ENCODE measurements around the gene HDAC9. TPM values are rescaled to one million over a fixed set of nuclear protein-coding genes. Genes with fewer than 3 reads are reported as not detected.

HDAC9 gene
- total RNA-seq: 0.79 and 5.0 TPM in 2 replicates

DNA sequence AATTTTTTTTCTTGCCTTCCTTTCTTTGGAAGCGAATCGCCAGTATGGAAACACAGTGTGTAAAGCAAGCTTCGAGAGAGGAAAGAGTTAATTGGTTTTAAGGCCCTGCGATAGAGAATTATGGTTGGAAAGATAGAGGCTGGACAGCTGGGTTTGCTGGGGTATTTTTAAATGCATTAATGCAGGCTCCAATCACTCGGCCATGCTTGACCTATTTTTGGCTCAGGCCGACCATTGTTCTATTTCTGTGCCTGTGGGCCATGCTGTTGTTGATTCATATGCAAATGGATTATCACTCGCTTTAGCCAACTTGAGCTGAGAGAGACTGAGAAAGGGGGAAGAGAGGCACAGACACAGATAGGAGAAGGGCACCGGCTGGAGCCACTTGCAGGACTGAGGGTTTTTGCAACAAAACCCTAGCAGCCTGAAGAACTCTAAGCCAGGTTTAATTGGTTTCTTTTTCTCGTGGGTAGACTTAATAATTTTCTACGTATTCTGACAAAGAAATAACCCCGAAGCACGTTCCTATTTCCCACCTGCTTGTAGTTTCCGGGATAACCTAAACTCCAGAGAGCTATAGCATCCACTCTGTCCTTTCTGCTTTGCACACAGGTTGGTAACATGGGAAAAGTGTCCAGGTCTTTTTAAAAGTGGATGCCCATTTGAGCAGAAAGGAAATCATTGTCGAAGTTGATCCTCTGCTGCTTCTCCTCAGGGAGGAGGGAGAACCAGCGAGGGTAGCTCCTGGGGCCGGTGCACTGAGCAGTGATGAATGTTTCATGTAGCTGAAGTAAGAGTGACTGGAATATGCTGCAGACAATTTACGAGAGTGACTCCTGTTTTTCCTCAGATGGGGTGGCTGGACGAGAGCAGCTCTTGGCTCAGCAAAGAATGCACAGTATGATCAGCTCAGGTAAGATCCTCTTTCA lies at the start of gene HDAC9:
HDAC9 (plus strand) TSS at position 338 of the 929 bp plus-strand sequence; CDS start at position 892, 554 bp downstream.
- DNase-seq (ENCODE audit: low read depth in 2 of 2): peak; percentile 50 to 64

DNA sequence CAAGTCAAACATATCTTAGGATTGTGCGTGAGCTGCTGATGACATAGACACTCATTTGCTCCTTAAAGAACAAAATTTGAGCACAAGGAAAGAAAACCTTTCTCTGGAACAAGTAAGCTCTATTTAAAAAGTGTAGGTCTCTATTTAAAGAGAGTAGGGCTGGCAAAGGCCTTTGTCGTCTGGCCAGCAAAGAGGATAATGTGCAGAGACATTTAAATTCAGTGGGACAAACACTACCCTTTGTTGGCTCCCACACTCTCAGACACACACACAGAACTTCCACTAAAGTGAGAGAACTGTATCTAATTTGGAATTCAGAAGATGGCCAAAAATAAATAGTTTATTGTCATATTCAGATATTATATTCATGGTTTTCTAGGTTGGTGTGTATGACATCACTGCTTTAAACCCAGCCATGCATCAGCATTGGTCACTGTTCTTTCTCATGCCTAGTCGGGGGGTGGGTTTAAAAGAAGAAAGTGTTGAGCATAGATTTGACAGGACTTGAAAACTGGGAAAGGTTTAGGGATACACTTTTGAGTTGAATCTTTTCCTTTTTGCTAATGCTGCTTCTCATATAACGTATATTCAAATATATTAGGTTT lies 49.5 kb upstream of the HDAC9 start:
- DNase-seq (ENCODE audit: low read depth in 2 of 2): no peak

GRCh38 chr7:18450019-18450418 lies 45.5 kb upstream of the HDAC9 start:
- no peak for DNase-seq (ENCODE audit: low read depth in 2 of 2)

GRCh38 chr7:18455606-18456005 lies 39.9 kb upstream of the HDAC9 start:
- no peak for DNase-seq (ENCODE audit: low read depth in 2 of 2)

DNA sequence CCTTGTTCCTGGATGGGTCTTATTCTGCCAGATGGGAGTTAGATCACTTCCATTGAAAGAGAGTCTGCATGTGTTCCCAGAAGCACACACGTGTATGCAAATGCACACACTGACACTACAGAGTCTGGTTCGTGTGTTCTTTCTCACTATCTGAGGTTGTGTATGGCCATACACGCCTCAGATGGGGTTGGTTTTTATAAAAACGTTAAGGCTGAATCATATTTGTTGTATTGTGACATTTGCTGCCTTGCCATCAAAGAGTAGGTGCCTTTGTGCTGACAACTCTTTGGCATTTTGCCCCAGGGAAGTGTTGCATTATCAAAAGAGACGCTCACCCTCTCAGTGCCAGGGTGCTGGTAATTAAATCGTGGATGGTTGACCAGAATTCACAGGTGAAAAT lies 37.7 kb upstream of the HDAC9 start:
- DNase-seq (ENCODE audit: low read depth in 2 of 2): peak in 1 of 2 donors; percentile 3

GRCh38 chr7:18458830-18459229 lies 36.7 kb upstream of the HDAC9 start:
- DNase-seq (ENCODE audit: low read depth in 2 of 2): no peak

- no peak for DNase-seq (ENCODE audit: low read depth in 2 of 2)
Observed at GRCh38 chr7:18459484-18460245, 35.9 kb upstream of the HDAC9 start.

DNA sequence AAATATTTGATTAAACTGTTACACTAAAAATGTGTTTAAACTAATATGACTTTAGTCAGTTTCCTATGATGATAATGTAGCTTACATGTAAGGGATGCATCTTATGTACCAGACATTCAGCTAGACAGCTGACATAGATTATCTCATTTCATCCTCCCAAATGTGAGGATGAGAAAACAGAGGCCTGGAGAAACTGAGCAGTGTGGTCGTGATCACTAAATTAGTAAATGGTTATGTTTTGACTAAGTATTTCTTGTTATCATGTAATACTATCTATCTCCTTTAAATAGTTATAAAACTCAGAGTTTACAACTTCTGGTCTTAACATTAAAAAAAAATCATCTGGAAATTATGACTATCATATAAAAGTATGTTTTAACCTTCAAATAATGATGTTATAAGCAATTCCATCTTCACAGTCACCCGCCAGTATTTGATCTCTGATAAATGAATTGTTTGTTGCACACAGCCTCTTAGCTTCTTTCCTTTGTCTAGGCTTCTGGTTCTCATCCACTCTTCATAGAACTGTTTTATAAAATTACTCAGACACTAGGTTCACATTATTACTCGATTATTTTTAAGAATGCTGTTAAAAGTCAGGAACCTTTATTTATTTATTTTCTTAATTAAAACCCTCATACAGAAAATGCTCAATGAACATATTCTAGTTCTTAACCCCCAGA lies 33.6 kb upstream of the HDAC9 start:
- no peak for DNase-seq (ENCODE audit: low read depth in 2 of 2)

- no peak for DNase-seq (ENCODE audit: low read depth in 2 of 2)
Observed at GRCh38 chr7:18464830-18465229, 30.7 kb upstream of the HDAC9 start.

DNA sequence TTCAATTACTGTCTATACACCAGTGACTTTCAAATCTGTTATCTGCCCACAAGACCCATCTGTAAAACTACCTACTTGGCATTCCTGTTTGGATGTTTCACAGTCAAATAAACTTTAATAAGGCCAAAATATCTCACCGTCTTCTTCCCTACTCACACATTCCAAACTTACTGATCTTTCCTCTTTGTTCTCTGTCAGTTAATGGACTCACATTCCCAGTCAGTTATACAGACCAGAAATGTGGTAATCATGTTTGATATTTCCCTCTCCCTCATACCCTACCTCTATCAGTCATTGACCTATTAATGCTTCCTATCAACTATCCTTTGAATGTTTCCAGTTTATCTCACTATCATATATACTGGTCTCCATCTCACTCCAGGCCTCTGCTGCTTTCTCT lies 28.5 kb upstream of the HDAC9 start:
- no peak for DNase-seq (ENCODE audit: low read depth in 2 of 2)

DNA sequence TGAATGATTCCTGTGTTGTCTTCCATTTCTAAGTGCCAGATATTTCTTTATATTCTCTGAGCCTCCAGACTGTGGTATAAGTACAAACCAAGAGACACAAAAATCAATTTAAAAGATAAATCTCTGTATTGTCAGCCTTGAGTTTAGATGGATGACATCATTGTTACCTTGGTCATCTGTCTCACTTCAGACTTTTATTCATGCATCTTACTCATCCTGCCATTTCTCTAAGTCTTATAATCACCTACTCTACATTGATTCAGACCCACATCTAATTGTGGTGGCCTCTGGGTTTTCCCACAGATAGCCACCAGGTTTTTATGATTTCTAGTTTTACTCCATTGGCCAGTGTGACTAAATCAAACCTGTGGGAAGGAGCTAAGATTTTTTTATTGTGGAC lies 26.8 kb upstream of the HDAC9 start:
- no peak for DNase-seq (ENCODE audit: low read depth in 2 of 2)

- no peak for DNase-seq (ENCODE audit: low read depth in 2 of 2)
Observed at GRCh38 chr7:18469316-18469715, 26.2 kb upstream of the HDAC9 start.

DNA sequence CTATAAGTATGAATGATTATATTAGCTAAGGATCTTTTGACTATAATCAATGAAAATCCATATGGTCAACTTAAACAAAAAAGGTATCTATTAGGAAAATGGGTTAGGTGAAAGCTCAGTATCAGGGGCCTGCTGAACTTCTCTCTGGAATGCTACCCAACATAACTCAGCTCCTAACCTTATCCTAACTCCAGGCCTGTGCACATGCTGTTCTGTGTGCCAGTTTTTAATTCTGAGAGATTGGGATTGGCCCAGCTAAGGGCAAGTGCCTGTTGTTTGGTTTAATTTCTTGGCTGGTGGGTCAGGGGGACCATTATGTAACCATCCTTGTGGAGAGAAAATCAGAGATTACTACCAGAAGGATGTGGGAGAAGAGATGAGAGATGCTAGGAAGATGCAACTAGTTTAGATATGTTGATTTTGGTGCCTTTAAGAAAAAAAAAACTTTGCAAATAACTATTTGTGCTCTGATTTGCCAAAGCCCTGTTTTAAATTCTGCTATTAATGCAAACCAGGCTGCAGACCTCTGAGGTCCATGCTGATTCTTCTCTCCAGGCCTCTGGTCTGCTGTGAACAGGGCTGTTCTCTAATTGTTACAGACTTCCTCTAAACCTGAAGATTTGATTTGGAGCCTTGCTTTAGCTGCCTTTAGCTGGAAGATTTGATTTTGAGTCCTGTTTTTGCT lies 23.9 kb upstream of the HDAC9 start:
- no peak for DNase-seq (ENCODE audit: low read depth in 2 of 2)

DNA sequence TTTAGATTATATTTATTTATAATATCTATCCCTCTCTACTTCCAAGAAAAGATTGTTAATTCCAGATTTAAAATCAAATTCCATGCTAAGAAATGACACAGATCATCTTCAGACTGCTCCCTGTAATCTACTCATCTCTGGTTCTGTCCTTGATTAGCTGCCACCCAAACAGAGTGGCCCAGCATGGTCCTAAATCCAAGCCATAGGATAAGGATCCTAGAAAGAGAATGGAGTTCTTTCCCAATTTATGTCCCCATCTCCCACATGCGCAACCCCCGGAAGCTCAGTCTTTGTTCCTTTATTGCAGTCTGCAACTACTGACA lies 23.4 kb upstream of the HDAC9 start:
- no peak for DNase-seq (ENCODE audit: low read depth in 2 of 2)

GRCh38 chr7:18473119-18473518 lies 22.4 kb upstream of the HDAC9 start:
- DNase-seq (ENCODE audit: low read depth in 2 of 2): no peak

DNA sequence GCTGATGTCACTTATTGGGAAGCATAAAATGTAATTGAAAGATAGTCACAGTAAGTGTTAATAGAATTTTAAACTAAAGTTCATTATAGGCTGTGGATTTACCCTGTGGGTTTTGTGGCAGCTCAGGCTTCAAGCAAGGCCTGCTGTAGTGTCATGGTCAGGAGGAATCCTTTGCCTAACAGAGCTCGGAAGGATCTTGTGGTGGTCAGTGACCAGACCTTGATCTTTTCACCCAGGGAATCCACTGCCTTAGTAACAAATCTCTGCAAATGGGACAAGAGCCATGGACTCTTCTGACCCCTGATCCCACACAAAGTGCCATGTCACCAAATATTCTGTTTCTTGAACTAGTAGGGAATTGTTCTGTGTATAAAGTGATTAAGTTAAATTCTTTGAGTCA lies 20.6 kb upstream of the HDAC9 start:
- no peak for DNase-seq (ENCODE audit: low read depth in 2 of 2)

DNA sequence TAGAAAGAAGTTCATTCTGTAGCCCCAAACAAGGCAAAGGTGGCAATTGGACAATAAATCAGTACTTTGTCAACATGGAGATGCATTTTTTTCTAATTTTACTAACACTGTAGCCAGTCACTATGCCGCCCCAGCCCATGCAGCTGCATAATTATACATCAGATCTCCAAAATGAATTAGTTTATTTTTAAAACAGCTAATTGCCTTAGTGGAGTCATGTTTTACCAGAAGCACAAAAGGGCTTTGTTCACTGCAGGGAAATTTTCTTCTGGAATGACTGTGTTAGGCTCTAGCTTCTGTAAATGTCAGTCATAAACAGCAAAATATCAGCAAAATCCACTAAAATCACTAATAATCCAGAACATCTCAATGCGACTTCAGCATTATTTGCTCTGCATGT lies 20.1 kb upstream of the HDAC9 start:
- DNase-seq (ENCODE audit: low read depth in 2 of 2): no peak

- no peak for DNase-seq (ENCODE audit: low read depth in 2 of 2)
Observed at GRCh38 chr7:18481776-18482175, 13.8 kb upstream of the HDAC9 start.

GRCh38 chr7:18488049-18488448 lies 7.5 kb upstream of the HDAC9 start:
- DNase-seq (ENCODE audit: low read depth in 2 of 2): no peak

DNA sequence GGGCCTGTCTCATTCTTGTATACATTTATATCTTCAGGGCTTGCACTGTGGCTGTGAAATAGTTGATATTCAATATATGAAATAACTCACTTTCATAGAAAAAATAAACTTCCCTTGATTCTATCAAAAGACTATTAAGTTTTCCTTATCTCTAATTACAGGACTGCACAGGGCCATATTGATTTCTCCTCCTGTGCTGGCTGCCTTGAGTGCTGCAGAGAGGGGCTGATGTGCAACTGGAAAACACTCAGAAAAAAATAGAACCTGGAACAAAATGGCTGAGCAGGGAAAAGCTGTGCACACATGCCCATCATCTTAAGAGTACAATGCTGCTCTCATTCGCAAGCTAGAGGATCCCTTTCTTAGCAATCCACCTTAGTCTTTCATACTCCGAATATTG lies 5.9 kb upstream of the HDAC9 start:
- DNase-seq (ENCODE audit: low read depth in 2 of 2): no peak

DNA sequence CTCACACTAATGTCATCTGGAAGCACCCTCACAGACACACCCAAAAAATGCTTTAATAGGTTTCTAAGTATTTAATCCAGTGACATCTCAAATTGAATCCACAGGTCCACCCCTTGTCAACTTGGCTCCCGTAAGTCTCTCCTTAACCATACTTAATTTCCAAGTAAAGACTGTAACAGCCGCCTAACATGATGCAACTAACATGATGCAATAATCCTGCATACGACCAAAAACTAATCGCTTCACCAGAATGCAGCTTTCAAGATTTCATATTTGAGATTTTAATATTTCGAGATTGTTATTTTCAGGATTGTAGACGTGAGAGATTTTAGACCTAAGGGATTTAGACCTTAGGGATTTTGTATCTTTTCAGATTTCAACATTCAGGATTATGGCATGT lies 3.7 kb upstream of the HDAC9 start:
- no peak for DNase-seq (ENCODE audit: low read depth in 2 of 2)

Data from lung microvascular endothelial cell (primary cell).